ENCODE data around the gene KCNMB2. TPM values are rescaled to one million over a fixed set of nuclear protein-coding genes. Genes with fewer than 3 reads are reported as not detected.

Gene KCNMB2
- total RNA-seq, 1 experiment from 2014 or later = not detected

- no TSS peak for BruUV-seq (replicated peaks)
- DNase-seq (ENCODE audit: low spot score) = no peak
- no peaks in the 10 kb centered on the region for H3K27me3 ChIP-seq (replicated peaks; ENCODE audit: insufficient read depth, low read depth, low read length, poor library complexity)
- no peaks in the 10 kb centered on the region for H3K4me1 ChIP-seq (ENCODE audit: insufficient read depth, low read length, poor library complexity, severe bottlenecking)
- CTCF ChIA-PET = no interaction called here
- H3K27ac ChIP-seq (ENCODE audit: low read depth, low read length, poor library complexity, severe bottlenecking) = no peak overlapping the region
- no peaks in the 10 kb centered on the region for H3K36me3 ChIP-seq (ENCODE audit: insufficient read depth, low read length, poor library complexity, severe bottlenecking)
- TF ChIP-seq EZH2 (IDR thresholded peaks at IDR 0.05; ENCODE audit: borderline replicate concordance, low read depth, low read length, poor library complexity, severe bottlenecking) (no peak), CTCF (conservative IDR thresholded peaks at IDR 0.05; ENCODE audit: low read depth, low read length) (no peak)
- POLR2A ChIA-PET (ENCODE audit: low non-redundant PET) = no interaction called here
- no peaks in the 10 kb centered on the region for H3K9me3 ChIP-seq (ENCODE audit: low read depth, low read length, poor library complexity, severe bottlenecking)
- intact Hi-C loops (cut with micrococcal nuclease; ENCODE audit: unreplicated experiment) = no loop called here
- H3K4me3 ChIP-seq (ENCODE audit: low read depth, low read length, poor library complexity, severe bottlenecking) = no peak overlapping the region
Measured at GRCh38 chr3:178762385-178762784, 226.1 kb downstream of the KCNMB2 start.

- Histone ChIP-seq H3K36me3 (ENCODE audit: insufficient read depth, low read length, poor library complexity, severe bottlenecking) (no peaks in the 10 kb centered on the region), H3K27me3 (replicated peaks; ENCODE audit: insufficient read depth, low read depth, low read length, poor library complexity) (no peaks in the 10 kb centered on the region), H3K4me1 (ENCODE audit: insufficient read depth, low read length, poor library complexity, severe bottlenecking) (no peaks in the 10 kb centered on the region), H3K9me3 (ENCODE audit: low read depth, low read length, poor library complexity, severe bottlenecking) (no peaks in the 10 kb centered on the region), H3K4me3 (ENCODE audit: low read depth, low read length, poor library complexity, severe bottlenecking) (no peak overlapping the region), H3K27ac (ENCODE audit: low read depth, low read length, poor library complexity, severe bottlenecking) (no peak overlapping the region)
- TF ChIP-seq EZH2 (IDR thresholded peaks at IDR 0.05; ENCODE audit: borderline replicate concordance, low read depth, low read length, poor library complexity, severe bottlenecking) (no peak), CTCF (conservative IDR thresholded peaks at IDR 0.05; ENCODE audit: low read depth, low read length) (no peak)
- intact Hi-C loops (cut with micrococcal nuclease; ENCODE audit: unreplicated experiment) = no loop called here
- ChIA-PET CTCF (no interaction called here), POLR2A (ENCODE audit: low non-redundant PET) (no interaction called here)
- DNase-seq (ENCODE audit: low spot score) = no peak
- BruUV-seq (replicated peaks) = no TSS peak
Measured at GRCh38 chr3:178765472-178765871, 229.2 kb downstream of the KCNMB2 start.

DNA sequence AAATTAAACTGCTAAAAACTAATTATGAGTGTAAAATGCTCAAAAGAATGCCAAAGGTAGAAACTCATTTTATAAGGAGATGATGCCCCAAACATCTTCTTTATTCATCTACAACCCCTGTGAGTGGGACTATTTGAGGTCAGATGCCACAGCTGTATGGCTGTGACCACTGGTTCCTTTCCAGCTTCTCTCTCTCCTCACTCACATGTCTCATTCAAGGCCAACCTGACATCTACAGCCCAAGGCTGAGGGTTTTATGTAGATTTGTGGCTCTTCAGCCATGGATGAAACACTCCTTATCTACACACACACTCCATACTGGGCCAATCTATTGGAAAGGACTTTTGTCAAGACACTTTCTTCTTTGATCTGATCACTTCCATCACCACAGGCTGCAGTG, 231.3 kb downstream of the KCNMB2 start:
- no peaks in the 10 kb centered on the region for H3K4me1 ChIP-seq (ENCODE audit: insufficient read depth, low read length, poor library complexity, severe bottlenecking)
- H3K36me3 ChIP-seq (ENCODE audit: insufficient read depth, low read length, poor library complexity, severe bottlenecking) = no peaks in the 10 kb centered on the region
- POLR2A ChIA-PET (ENCODE audit: low non-redundant PET) = no interaction called here
- no peak for TF ChIP-seq EZH2 (IDR thresholded peaks at IDR 0.05; ENCODE audit: borderline replicate concordance, low read depth, low read length, poor library complexity, severe bottlenecking)
- no peak for TF ChIP-seq CTCF (conservative IDR thresholded peaks at IDR 0.05; ENCODE audit: low read depth, low read length)
- no TSS peak for BruUV-seq (replicated peaks)
- H3K27ac ChIP-seq (ENCODE audit: low read depth, low read length, poor library complexity, severe bottlenecking) = no peak overlapping the region
- H3K4me3 ChIP-seq (ENCODE audit: low read depth, low read length, poor library complexity, severe bottlenecking) = no peak overlapping the region
- intact Hi-C loops (cut with micrococcal nuclease; ENCODE audit: unreplicated experiment) = no loop called here
- CTCF ChIA-PET = no interaction called here
- H3K9me3 ChIP-seq (ENCODE audit: low read depth, low read length, poor library complexity, severe bottlenecking) = no peaks in the 10 kb centered on the region
- no peaks in the 10 kb centered on the region for H3K27me3 ChIP-seq (replicated peaks; ENCODE audit: insufficient read depth, low read depth, low read length, poor library complexity)
- DNase-seq (ENCODE audit: low spot score) = no peak
